ENCODE measurements around the gene CELSR1. TPM values are rescaled to one million over a fixed set of nuclear protein-coding genes. Genes with fewer than 3 reads are reported as not detected.

CELSR1 gene
- total RNA-seq, 1 donor from 2014 or later: 2.1 TPM

DNA sequence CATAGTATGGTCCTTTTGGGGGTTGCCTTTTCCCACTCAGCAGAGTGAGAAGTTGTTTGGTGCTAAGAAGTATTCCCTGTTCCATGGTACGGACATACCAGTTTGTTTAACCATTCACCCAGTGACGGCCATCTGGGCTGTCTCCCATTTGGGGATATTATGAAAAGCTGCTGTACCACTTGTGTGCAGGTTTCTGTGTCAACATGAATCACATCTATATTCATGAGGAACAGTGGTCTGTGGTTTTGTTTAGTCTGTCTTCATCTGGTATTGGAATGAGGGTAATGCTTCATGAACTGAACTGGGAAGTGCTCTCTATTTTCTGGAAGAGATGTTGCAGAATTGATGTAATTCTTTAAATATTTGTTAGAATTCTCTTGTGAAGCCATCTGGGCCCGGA lies 112.4 kb downstream of the CELSR1 start:
- Histone ChIP-seq H3K9ac (ENCODE audit: low read depth in 1 of 3, low read length in 3 of 3) (no peak overlapping the region), H3K36me3 (ENCODE audit: control insufficient read depth in 3 of 3, insufficient read depth in 3 of 3, low read length in 3 of 3) (no peaks in the 10 kb centered on the region), H3K4me1 (ENCODE audit: control insufficient read depth in 3 of 3, insufficient read depth in 3 of 3, low read length in 3 of 3) (no peaks in the 10 kb centered on the region), H3K4me3 (ENCODE audit: low read length in 3 of 3) (no peak overlapping the region), H3K27ac (ENCODE audit: low read depth, low read length) (no peak overlapping the region), H3K27me3 (ENCODE audit: control insufficient read depth in 3 of 3, insufficient read depth in 3 of 3, low read length in 3 of 3) (peaks cover 3 to 26% (median 20%) of the 10 kb centered on the region in 3 donors), H3K9me3 (ENCODE audit: control insufficient read depth in 3 of 3, low read length in 3 of 3) (no peaks in the 10 kb centered on the region)

DNA sequence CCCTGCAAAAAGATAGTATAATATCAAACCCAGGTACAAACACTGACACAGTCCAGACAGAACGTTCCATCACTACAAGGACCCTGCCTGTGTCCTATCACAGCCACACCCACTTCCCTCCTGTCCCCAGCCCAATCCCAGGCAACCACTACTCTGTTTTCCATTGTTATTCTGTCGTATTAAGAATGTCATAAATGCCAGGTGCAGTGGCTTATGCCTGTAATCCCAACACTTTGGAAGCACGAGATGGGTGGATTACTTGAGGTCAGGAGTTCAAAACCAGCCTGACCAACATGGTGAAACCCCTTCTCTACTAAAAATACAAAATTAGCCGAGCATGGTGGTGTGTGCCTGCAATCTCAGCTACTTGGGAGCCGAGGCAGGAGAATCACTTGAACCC lies 112.9 kb downstream of the CELSR1 start:
- H3K4me3 ChIP-seq (ENCODE audit: low read length in 3 of 3): no peak overlapping the region
- H3K4me1 ChIP-seq (ENCODE audit: control insufficient read depth in 3 of 3, insufficient read depth in 3 of 3, low read length in 3 of 3): no peaks in the 10 kb centered on the region
- H3K27ac ChIP-seq (ENCODE audit: low read depth, low read length): no peak overlapping the region
- no peak overlapping the region for H3K9ac ChIP-seq (ENCODE audit: low read depth in 1 of 3, low read length in 3 of 3)
- peaks cover 0 to 22% (median 17%) of the 10 kb centered on the region in 3 donors for H3K27me3 ChIP-seq (ENCODE audit: control insufficient read depth in 3 of 3, insufficient read depth in 3 of 3, low read length in 3 of 3)
- H3K36me3 ChIP-seq (ENCODE audit: control insufficient read depth in 3 of 3, insufficient read depth in 3 of 3, low read length in 3 of 3): no peaks in the 10 kb centered on the region
- no peaks in the 10 kb centered on the region for H3K9me3 ChIP-seq (ENCODE audit: control insufficient read depth in 3 of 3, low read length in 3 of 3)

DNA sequence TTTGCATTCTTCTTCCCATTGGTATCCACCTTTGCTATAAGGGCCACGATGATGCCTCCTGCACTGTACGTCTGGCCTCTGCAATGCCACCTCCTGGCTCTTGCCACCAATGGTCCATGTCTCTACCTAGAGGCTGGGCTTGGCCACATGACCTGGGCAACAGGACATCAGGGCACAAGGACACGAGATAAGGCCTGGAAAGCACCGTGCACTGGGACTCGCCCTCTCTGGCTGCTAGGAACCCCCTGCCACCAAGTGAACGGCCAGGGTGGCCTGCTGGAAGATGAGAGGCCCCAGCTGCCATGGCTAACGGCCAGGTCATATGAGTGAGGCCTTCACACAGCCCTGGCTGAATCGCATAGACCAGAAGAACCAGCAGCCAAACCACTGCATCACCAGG lies 114.5 kb downstream of the CELSR1 start:
- peaks cover 4 to 15% (median 5%) of the 10 kb centered on the region in 3 donors for H3K27me3 ChIP-seq (ENCODE audit: control insufficient read depth in 3 of 3, insufficient read depth in 3 of 3, low read length in 3 of 3)
- no peak overlapping the region for H3K4me3 ChIP-seq (ENCODE audit: low read length in 3 of 3)
- H3K27ac ChIP-seq (ENCODE audit: low read depth, low read length): no peak overlapping the region
- peaks cover 0 to 2% (median 0%) of the 10 kb centered on the region in 3 donors for H3K4me1 ChIP-seq (ENCODE audit: control insufficient read depth in 3 of 3, insufficient read depth in 3 of 3, low read length in 3 of 3)
- H3K9ac ChIP-seq (ENCODE audit: low read depth in 1 of 3, low read length in 3 of 3): no peak overlapping the region
- no peaks in the 10 kb centered on the region for H3K36me3 ChIP-seq (ENCODE audit: control insufficient read depth in 3 of 3, insufficient read depth in 3 of 3, low read length in 3 of 3)
- H3K9me3 ChIP-seq (ENCODE audit: control insufficient read depth in 3 of 3, low read length in 3 of 3): no peaks in the 10 kb centered on the region

DNA sequence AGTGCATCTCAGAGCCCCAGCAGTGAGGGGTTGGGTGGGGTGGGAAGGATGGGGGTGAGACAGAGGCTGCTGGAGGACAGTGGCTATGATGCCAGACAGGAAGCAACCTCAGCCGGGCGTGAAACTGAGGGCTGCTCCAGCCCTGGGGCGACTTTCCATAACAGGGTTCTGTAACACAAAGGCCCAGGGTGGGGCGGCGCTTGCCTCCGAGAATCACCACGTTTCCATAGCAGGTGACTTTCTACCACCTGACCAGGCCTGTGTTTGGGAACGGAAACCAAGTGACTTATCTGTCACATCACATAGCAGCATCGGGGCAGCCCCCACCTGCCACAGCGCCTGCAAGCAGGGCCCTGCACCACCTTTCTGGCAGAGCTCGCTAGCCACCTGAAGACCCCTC lies 116.2 kb downstream of the CELSR1 start:
- Histone ChIP-seq H3K9me3 (ENCODE audit: control insufficient read depth in 3 of 3, low read length in 3 of 3) (no peaks in the 10 kb centered on the region), H3K27me3 (ENCODE audit: control insufficient read depth in 3 of 3, insufficient read depth in 3 of 3, low read length in 3 of 3) (peaks cover 8 to 26% (median 10%) of the 10 kb centered on the region in 3 donors), H3K9ac (ENCODE audit: low read depth in 1 of 3, low read length in 3 of 3) (no peak overlapping the region), H3K36me3 (ENCODE audit: control insufficient read depth in 3 of 3, insufficient read depth in 3 of 3, low read length in 3 of 3) (no peaks in the 10 kb centered on the region), H3K27ac (ENCODE audit: low read depth, low read length) (no peak overlapping the region), H3K4me3 (ENCODE audit: low read length in 3 of 3) (no peak overlapping the region), H3K4me1 (ENCODE audit: control insufficient read depth in 3 of 3, insufficient read depth in 3 of 3, low read length in 3 of 3) (peaks cover 0 to 6% (median 0%) of the 10 kb centered on the region in 3 donors)

DNA sequence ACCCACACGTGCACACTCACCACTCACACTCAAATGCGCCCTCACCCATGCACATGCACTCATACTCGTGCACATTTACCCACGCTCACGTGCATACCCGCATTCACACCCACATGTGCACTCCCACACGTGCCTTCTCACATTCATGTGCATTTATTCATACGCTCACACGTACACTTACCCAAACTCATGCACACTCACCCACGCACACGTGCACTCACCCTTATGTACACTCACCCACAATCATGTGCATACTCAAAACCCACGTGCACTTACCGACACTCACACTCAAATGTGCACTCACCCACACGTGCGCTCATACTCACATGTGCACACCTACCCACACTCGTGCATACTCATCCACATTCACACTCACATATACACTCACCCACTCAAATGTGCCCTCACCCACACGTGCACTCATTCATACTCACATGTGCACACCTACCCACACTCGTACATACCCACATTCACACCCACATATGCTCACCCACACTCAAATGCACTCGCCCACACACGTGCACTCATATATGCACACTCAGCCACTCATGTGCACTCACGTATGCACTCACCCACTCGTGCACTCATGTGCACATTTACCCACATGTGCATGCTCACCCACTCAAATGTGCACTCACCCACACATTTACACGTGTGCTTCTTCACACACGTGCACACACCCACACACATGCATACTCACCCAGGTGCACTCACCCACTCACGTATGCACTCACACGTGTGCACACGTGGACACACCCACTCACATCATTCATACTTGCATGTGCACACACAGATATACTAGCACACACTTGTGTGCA lies 117.5 kb downstream of the CELSR1 start:
- peaks cover 0 to 6% (median 0%) of the 10 kb centered on the region in 3 donors for H3K4me1 ChIP-seq (ENCODE audit: control insufficient read depth in 3 of 3, insufficient read depth in 3 of 3, low read length in 3 of 3)
- no peaks in the 10 kb centered on the region for H3K9me3 ChIP-seq (ENCODE audit: control insufficient read depth in 3 of 3, low read length in 3 of 3)
- peaks cover 8 to 30% (median 15%) of the 10 kb centered on the region in 3 donors for H3K27me3 ChIP-seq (ENCODE audit: control insufficient read depth in 3 of 3, insufficient read depth in 3 of 3, low read length in 3 of 3)
- no peak overlapping the region for H3K4me3 ChIP-seq (ENCODE audit: low read length in 3 of 3)
- no peaks in the 10 kb centered on the region for H3K36me3 ChIP-seq (ENCODE audit: control insufficient read depth in 3 of 3, insufficient read depth in 3 of 3, low read length in 3 of 3)
- H3K27ac ChIP-seq (ENCODE audit: low read depth, low read length): no peak overlapping the region
- no peak overlapping the region for H3K9ac ChIP-seq (ENCODE audit: low read depth in 1 of 3, low read length in 3 of 3)

DNA sequence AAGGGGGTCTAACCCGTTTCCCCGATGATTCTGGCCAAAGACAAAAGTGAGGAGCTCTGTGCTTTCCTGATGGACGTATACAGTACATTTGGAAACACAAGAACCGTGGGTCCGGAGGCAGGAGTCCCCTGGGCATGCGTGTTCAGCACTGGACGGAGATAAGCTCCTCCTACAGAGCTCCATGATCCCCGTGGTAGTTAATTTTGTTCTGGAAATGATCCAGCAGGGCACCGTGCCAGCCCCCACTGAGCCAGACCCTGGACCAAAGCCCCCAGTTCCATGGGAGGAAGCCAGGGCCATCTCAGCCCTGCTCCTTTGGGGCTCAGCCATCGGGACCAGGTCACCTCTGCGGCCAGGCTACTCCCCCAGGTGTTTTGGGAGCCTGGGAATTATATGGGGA lies 118.6 kb downstream of the CELSR1 start:
- Histone ChIP-seq H3K27me3 (ENCODE audit: control insufficient read depth in 3 of 3, insufficient read depth in 3 of 3, low read length in 3 of 3) (peaks cover 10 to 41% (median 19%) of the 10 kb centered on the region in 3 donors), H3K4me3 (ENCODE audit: low read length in 3 of 3) (no peak overlapping the region), H3K9me3 (ENCODE audit: control insufficient read depth in 3 of 3, low read length in 3 of 3) (no peaks in the 10 kb centered on the region), H3K27ac (ENCODE audit: low read depth, low read length) (no peak overlapping the region), H3K4me1 (ENCODE audit: control insufficient read depth in 3 of 3, insufficient read depth in 3 of 3, low read length in 3 of 3) (peaks cover 0 to 6% (median 0%) of the 10 kb centered on the region in 3 donors), H3K36me3 (ENCODE audit: control insufficient read depth in 3 of 3, insufficient read depth in 3 of 3, low read length in 3 of 3) (no peaks in the 10 kb centered on the region), H3K9ac (ENCODE audit: low read depth in 1 of 3, low read length in 3 of 3) (no peak overlapping the region)

DNA sequence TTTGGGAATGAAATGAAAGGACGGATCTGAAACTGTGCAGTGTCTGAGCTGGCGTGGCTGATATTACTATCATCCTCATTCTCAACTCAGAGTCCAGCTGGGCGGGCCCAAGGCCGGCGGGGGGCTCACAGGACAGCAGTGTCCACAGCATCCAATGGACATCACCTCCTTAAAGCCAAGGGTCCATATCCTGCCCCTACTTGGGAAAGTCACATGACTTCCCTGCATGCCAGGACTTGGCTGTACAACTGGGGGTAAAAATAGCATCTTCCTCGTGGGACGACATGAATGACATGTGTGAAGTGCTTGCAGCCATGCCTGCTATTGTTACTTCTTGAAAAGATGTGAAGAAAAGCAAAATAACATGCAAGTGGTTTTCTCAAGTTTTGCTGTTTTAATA lies 119.7 kb downstream of the CELSR1 start:
- Histone ChIP-seq H3K4me1 (ENCODE audit: control insufficient read depth in 3 of 3, insufficient read depth in 3 of 3, low read length in 3 of 3) (peaks cover 0 to 6% (median 0%) of the 10 kb centered on the region in 3 donors), H3K4me3 (ENCODE audit: low read length in 3 of 3) (no peak overlapping the region), H3K9me3 (ENCODE audit: control insufficient read depth in 3 of 3, low read length in 3 of 3) (no peaks in the 10 kb centered on the region), H3K27ac (ENCODE audit: low read depth, low read length) (no peak overlapping the region), H3K27me3 (ENCODE audit: control insufficient read depth in 3 of 3, insufficient read depth in 3 of 3, low read length in 3 of 3) (peaks cover 10 to 47% (median 21%) of the 10 kb centered on the region in 3 donors), H3K9ac (ENCODE audit: low read depth in 1 of 3, low read length in 3 of 3) (no peak overlapping the region), H3K36me3 (ENCODE audit: control insufficient read depth in 3 of 3, insufficient read depth in 3 of 3, low read length in 3 of 3) (no peaks in the 10 kb centered on the region)

DNA sequence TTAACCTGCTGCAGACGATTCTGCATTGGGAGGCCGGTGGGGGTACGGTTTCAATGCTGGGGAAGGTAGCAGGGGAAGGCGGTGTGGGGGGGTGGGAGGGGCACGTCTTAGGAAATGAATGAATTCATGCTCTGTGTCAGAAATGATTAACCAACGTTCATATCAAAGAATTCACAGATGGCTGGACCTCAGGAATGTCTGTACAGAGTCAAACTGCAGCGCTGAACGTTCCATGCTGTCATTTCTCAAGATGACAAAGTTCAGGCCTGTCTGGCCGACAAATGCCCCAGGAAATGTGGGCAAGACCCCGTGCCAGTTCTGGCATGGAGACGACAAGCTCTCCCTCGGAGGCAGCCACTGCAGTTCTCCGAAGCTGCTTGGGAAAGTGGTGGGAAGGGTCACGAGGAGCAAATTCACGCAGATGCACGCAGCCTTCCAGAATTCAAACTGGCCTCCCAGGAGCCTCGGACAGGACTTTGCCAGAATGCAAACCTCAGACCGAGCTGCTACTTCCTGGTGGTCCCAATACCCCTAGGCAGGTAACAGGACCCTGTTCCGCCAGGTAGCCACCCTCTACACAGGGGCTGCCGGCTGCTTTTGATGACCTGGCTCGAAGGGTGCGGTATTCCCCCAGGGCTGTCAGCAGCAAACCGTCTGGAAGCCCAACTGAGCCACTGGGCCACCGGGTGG lies 120.4 kb downstream of the CELSR1 start:
- Histone ChIP-seq H3K9ac (ENCODE audit: low read depth in 1 of 3, low read length in 3 of 3) (no peak overlapping the region), H3K9me3 (ENCODE audit: control insufficient read depth in 3 of 3, low read length in 3 of 3) (no peaks in the 10 kb centered on the region), H3K4me3 (ENCODE audit: low read length in 3 of 3) (no peak overlapping the region), H3K27me3 (ENCODE audit: control insufficient read depth in 3 of 3, insufficient read depth in 3 of 3, low read length in 3 of 3) (peaks cover 14 to 55% (median 28%) of the 10 kb centered on the region in 3 donors), H3K36me3 (ENCODE audit: control insufficient read depth in 3 of 3, insufficient read depth in 3 of 3, low read length in 3 of 3) (no peaks in the 10 kb centered on the region), H3K27ac (ENCODE audit: low read depth, low read length) (no peak overlapping the region), H3K4me1 (ENCODE audit: control insufficient read depth in 3 of 3, insufficient read depth in 3 of 3, low read length in 3 of 3) (peaks cover 0 to 6% (median 0%) of the 10 kb centered on the region in 3 donors)

DNA sequence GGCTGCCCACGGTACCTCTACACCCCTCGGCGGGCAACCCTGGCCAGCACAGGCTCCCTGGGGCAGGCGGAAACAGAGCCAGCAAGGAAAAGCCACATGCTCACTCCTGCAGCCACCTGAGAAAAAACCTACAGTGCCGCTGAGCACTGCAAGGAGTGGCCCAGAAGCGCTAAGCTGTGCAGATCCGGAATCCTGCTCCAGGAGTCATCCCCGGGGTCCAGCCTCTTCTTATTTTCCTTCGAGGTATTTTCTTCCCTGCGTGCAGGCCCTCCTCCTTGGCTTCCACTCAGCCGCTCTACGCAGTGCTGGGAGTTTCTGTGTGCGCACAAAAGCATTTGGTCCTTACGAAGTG lies 120.9 kb downstream of the CELSR1 start:
- Histone ChIP-seq H3K27me3 (ENCODE audit: control insufficient read depth in 3 of 3, insufficient read depth in 3 of 3, low read length in 3 of 3) (peaks cover 18 to 60% (median 32%) of the 10 kb centered on the region in 3 donors), H3K27ac (ENCODE audit: low read depth, low read length) (no peak overlapping the region), H3K9me3 (ENCODE audit: control insufficient read depth in 3 of 3, low read length in 3 of 3) (no peaks in the 10 kb centered on the region), H3K4me3 (ENCODE audit: low read length in 3 of 3) (no peak overlapping the region), H3K9ac (ENCODE audit: low read depth in 1 of 3, low read length in 3 of 3) (no peak overlapping the region), H3K4me1 (ENCODE audit: control insufficient read depth in 3 of 3, insufficient read depth in 3 of 3, low read length in 3 of 3) (peaks cover 0 to 6% (median 0%) of the 10 kb centered on the region in 3 donors), H3K36me3 (ENCODE audit: control insufficient read depth in 3 of 3, insufficient read depth in 3 of 3, low read length in 3 of 3) (no peaks in the 10 kb centered on the region)
